ENCODE results near the gene BCL7C.

The BCL7C gene

GRCh38 chr16:30887927-30888326, 6.0 kb downstream of the BCL7C start:
- TF ChIP-seq CTCF (IDR thresholded peaks at IDR 0.05; ENCODE audit: insufficient read depth, low read length, missing control alignments): no peak
- CTCF ChIA-PET: interaction anchor here (1.2 kb wide), 1 partner anchor 74 kb away, joined by 3 read pairs; no protein-coding TSS in a partner anchor
- POLR2A ChIA-PET: no interaction called here
- no peak for DNase-seq (ENCODE audit: low read depth, low spot score)
- no peak overlapping the region for H3K4me3 ChIP-seq (ENCODE audit: low read depth, low read length)

GRCh38 chr16:30886145-30886544, 7.7 kb downstream of the BCL7C start:
- CTCF ChIA-PET: interaction anchor here (1.2 kb wide), 1 partner anchor 16 kb away, joined by 6 read pairs; no protein-coding TSS in a partner anchor
- no peak for TF ChIP-seq CTCF (IDR thresholded peaks at IDR 0.05; ENCODE audit: insufficient read depth, low read length, missing control alignments)
- no peak overlapping the region for H3K4me3 ChIP-seq (ENCODE audit: low read depth, low read length)
- DNase-seq (ENCODE audit: low read depth, low spot score): no peak
- POLR2A ChIA-PET: interaction anchor here (1.6 kb wide), 1 partner anchor 11 kb away, joined by 4 read pairs; no protein-coding TSS in a partner anchor

- CTCF ChIA-PET: interaction anchor here (1.2 kb wide), 1 partner anchor 17 kb away, joined by 6 read pairs; no protein-coding TSS in a partner anchor
- H3K4me3 ChIP-seq (ENCODE audit: low read depth, low read length): no peak overlapping the region
- POLR2A ChIA-PET: interaction anchor here (1.6 kb wide), 1 partner anchor 10 kb away, joined by 4 read pairs; no protein-coding TSS in a partner anchor
- DNase-seq (ENCODE audit: low read depth, low spot score): no peak
- TF ChIP-seq CTCF (IDR thresholded peaks at IDR 0.05; ENCODE audit: insufficient read depth, low read length, missing control alignments): no peak
Measured at GRCh38 chr16:30885196-30885595, 8.7 kb downstream of the BCL7C start.

GRCh38 chr16:30884760-30885159, 9.1 kb downstream of the BCL7C start:
- H3K4me3 ChIP-seq (ENCODE audit: low read depth, low read length): no peak overlapping the region
- no peak for DNase-seq (ENCODE audit: low read depth, low spot score)
- POLR2A ChIA-PET: no interaction called here
- no peak for TF ChIP-seq CTCF (IDR thresholded peaks at IDR 0.05; ENCODE audit: insufficient read depth, low read length, missing control alignments)
- CTCF ChIA-PET: no interaction called here

GRCh38 chr16:30882429-30883310, 11.2 kb downstream of the BCL7C start:
- ChIA-PET POLR2A (no interaction called here), CTCF (no interaction called here)
- no peak for DNase-seq (ENCODE audit: low read depth, low spot score)
- TF ChIP-seq CTCF (IDR thresholded peaks at IDR 0.05; ENCODE audit: insufficient read depth, low read length, missing control alignments): no peak
- H3K4me3 ChIP-seq (ENCODE audit: low read depth, low read length): no peak overlapping the region

GRCh38 chr16:30876867-30877266, 17.0 kb downstream of the BCL7C start:
- peak overlapping the region; percentile 16; the same call in 1 of the 2 replicates for H3K4me3 ChIP-seq (ENCODE audit: low read depth, low read length)
- DNase-seq (ENCODE audit: low read depth, low spot score): no peak
- POLR2A ChIA-PET: no interaction called here
- CTCF ChIA-PET: interaction anchor here (1.1 to 6.3 kb wide), 5 partner anchors 12 to 71 kb away, joined by 3 to 35 read pairs (median 5); partner anchors contain the start of gene BCL7C
- TF ChIP-seq CTCF (IDR thresholded peaks at IDR 0.05; ENCODE audit: insufficient read depth, low read length, missing control alignments): no peak
